ENCODE data around the gene LURAP1L. TPM values are rescaled to one million over a fixed set of nuclear protein-coding genes. Genes with fewer than 3 reads are reported as not detected.

Gene LURAP1L, protein sequence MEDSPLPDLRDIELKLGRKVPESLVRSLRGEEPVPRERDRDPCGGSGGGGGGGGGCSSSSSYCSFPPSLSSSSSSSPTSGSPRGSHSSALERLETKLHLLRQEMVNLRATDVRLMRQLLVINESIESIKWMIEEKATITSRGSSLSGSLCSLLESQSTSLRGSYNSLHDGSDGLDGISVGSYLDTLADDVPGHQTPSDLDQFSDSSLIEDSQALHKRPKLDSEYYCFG
- total RNA-seq: 12.8 and 14.6 TPM in 2 replicates

DNA sequence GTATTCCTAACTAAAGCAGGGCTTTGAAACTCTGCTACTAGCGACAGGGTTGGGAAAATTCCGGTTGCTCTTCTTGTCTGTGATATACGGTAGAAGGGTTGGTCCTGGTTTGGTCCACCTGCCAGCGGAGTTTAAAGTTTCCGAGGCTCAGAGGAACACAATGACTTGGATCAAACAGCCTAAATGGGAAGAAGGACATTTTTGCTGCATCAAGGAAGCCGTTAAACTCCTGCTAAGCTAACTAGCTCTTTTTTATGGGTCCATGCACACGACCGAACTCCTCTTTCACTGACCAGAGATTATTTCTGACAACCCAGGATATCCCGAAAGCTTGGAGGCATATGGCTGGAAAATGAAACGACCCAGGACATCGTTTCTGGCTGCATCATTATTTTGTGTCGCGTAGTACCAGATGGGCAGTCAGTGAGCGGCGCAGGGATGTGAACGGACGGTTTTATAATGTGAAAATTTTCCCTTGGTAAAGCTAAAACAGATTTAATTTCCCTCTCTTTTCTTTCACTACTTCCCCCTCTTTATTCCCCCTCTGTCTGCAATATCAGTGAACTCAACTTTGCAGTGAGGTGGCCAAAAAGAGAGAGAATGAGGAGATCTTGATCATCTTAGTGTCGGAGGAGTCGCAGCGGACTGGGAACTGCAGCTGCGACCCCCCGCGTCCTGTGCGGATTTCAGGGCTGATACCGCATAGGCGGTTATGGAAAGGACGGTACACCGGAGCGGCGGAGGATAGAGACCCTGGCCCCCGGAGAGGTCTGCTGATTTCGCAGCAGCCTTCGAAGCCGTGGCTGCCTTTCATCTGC, at the start of gene LURAP1L:
LURAP1L (plus strand) TSS at position 160 of the 818 bp plus-strand sequence. CDS start 696 bp downstream, outside the sequence.

Other genes starting within 250 kb of the LURAP1L start
- not detected in 2 replicates for gene TYRP1, start 81.6 kb upstream of the LURAP1L start, total RNA-seq

Data from bronchus fibroblast of lung (primary cell).